Measurements from ENCODE around the gene XRCC4.

XRCC4 gene

GRCh38 chr5:83169571-83170337, 92.4 kb downstream of the XRCC4 start:
- in situ Hi-C loops (cut with MboI; ENCODE audit: low sequenced_read_pairs): no loop called here

- in situ Hi-C loops (cut with MboI; ENCODE audit: low sequenced_read_pairs): no loop called here
These were observed 94.7 kb downstream of the XRCC4 start for GRCh38 chr5:83172011-83172410.

- in situ Hi-C loops (cut with MboI; ENCODE audit: low sequenced_read_pairs): no loop called here
These were observed 95.3 kb downstream of the XRCC4 start for GRCh38 chr5:83172655-83173054.

- in situ Hi-C loops (cut with MboI; ENCODE audit: low sequenced_read_pairs): no loop called here
These were observed 96.5 kb downstream of the XRCC4 start for GRCh38 chr5:83173826-83174225.

GRCh38 chr5:83177803-83178202, 100.5 kb downstream of the XRCC4 start:
- in situ Hi-C loops (cut with MboI; ENCODE audit: low sequenced_read_pairs): no loop called here

- in situ Hi-C loops (cut with MboI; ENCODE audit: low sequenced_read_pairs): no loop called here
These were observed 102.6 kb downstream of the XRCC4 start for GRCh38 chr5:83179966-83180365.

GRCh38 chr5:83184534-83184933, 107.2 kb downstream of the XRCC4 start:
- in situ Hi-C loops (cut with MboI; ENCODE audit: low sequenced_read_pairs): no loop called here

GRCh38 chr5:83192947-83193346, 115.6 kb downstream of the XRCC4 start:
- in situ Hi-C loops (cut with MboI; ENCODE audit: low sequenced_read_pairs): no loop called here

- in situ Hi-C loops (cut with MboI; ENCODE audit: low sequenced_read_pairs): no loop called here
These were observed 120.1 kb downstream of the XRCC4 start for GRCh38 chr5:83197326-83197967.

GRCh38 chr5:83199126-83199525, 121.8 kb downstream of the XRCC4 start:
- in situ Hi-C loops (cut with MboI; ENCODE audit: low sequenced_read_pairs): no loop called here

- in situ Hi-C loops (cut with MboI; ENCODE audit: low sequenced_read_pairs): no loop called here
These were observed 127.3 kb downstream of the XRCC4 start for GRCh38 chr5:83204651-83205050.

- in situ Hi-C loops (cut with MboI; ENCODE audit: low sequenced_read_pairs): no loop called here
These were observed 132.6 kb downstream of the XRCC4 start for GRCh38 chr5:83209963-83210362.

- in situ Hi-C loops (cut with MboI; ENCODE audit: low sequenced_read_pairs): no loop called here
These were observed 141.7 kb downstream of the XRCC4 start for GRCh38 chr5:83219077-83219476.

- in situ Hi-C loops (cut with MboI; ENCODE audit: low sequenced_read_pairs): no loop called here
These were observed 142.1 kb downstream of the XRCC4 start for GRCh38 chr5:83219495-83219894.

- in situ Hi-C loops (cut with MboI; ENCODE audit: low sequenced_read_pairs): no loop called here
These were observed 143.0 kb downstream of the XRCC4 start for GRCh38 chr5:83220331-83220730.

GRCh38 chr5:83222906-83223305, 145.6 kb downstream of the XRCC4 start:
- in situ Hi-C loops (cut with MboI; ENCODE audit: low sequenced_read_pairs): no loop called here

GRCh38 chr5:83227611-83228010, 150.3 kb downstream of the XRCC4 start:
- in situ Hi-C loops (cut with MboI; ENCODE audit: low sequenced_read_pairs): no loop called here

- in situ Hi-C loops (cut with MboI; ENCODE audit: low sequenced_read_pairs): no loop called here
These were observed 153.2 kb downstream of the XRCC4 start for GRCh38 chr5:83230511-83230910.

- in situ Hi-C loops (cut with MboI; ENCODE audit: low sequenced_read_pairs): no loop called here
These were observed 167.2 kb downstream of the XRCC4 start for GRCh38 chr5:83244516-83244915.

- in situ Hi-C loops (cut with MboI; ENCODE audit: low sequenced_read_pairs): no loop called here
These were observed 167.7 kb downstream of the XRCC4 start for GRCh38 chr5:83245037-83245436.

- in situ Hi-C loops (cut with MboI; ENCODE audit: low sequenced_read_pairs): no loop called here
These were observed 168.7 kb downstream of the XRCC4 start for GRCh38 chr5:83246071-83246470.

- in situ Hi-C loops (cut with MboI; ENCODE audit: low sequenced_read_pairs): no loop called here
These were observed 171.8 kb downstream of the XRCC4 start for GRCh38 chr5:83249156-83249555.

- in situ Hi-C loops (cut with MboI; ENCODE audit: low sequenced_read_pairs): no loop called here
These were observed 174.5 kb downstream of the XRCC4 start for GRCh38 chr5:83251849-83252248.
